ENCODE results near the gene SLC44A2.
A peak's percentile ranks its signal among the peaks of the same experiment; 100 is the strongest.

SLC44A2 gene

GRCh38 chr19:10617409-10618121 is 7.8 kb upstream of the SLC44A2 start:
- no peak for DNase-seq

- no peak for DNase-seq
Observed at GRCh38 chr19:10618846-10619245, 6.5 kb upstream of the SLC44A2 start.

GRCh38 chr19:10620786-10621185 is 4.6 kb upstream of the SLC44A2 start:
- no peak for DNase-seq

GRCh38 chr19:10621966-10622365 is 3.4 kb upstream of the SLC44A2 start:
- DNase-seq = no peak

- DNase-seq = no peak
Observed at GRCh38 chr19:10624585-10624984, 768 bp upstream of the SLC44A2 start.

GRCh38 chr19:10625762-10626138 is 397 bp downstream of the SLC44A2 start:
- DNase-seq = no peak

GRCh38 chr19:10631874-10632273 is 6.5 kb downstream of the SLC44A2 start:
- no peak for DNase-seq

- DNase-seq = no peak
Observed at GRCh38 chr19:10634430-10634829, 9.1 kb downstream of the SLC44A2 start.

GRCh38 chr19:10634963-10635362 is 9.6 kb downstream of the SLC44A2 start:
- no peak for DNase-seq

GRCh38 chr19:10636304-10636972 is 11.1 kb downstream of the SLC44A2 start:
- no peak for DNase-seq

GRCh38 chr19:10637894-10638293 is 12.5 kb downstream of the SLC44A2 start:
- no peak for DNase-seq

GRCh38 chr19:10639836-10640235 is 14.5 kb downstream of the SLC44A2 start:
- peak; percentile 70 for DNase-seq

- no peak for DNase-seq
Observed at GRCh38 chr19:10640361-10640760, 15.0 kb downstream of the SLC44A2 start.

- no peak for DNase-seq
Observed at GRCh38 chr19:10641248-10641647, 15.9 kb downstream of the SLC44A2 start.

GRCh38 chr19:10642473-10643171 is 17.3 kb downstream of the SLC44A2 start:
- DNase-seq = no peak

- no peak for DNase-seq
Observed at GRCh38 chr19:10643172-10643967, 18.0 kb downstream of the SLC44A2 start.

GRCh38 chr19:10643968-10644259 is 18.6 kb downstream of the SLC44A2 start:
- no peak for DNase-seq

- DNase-seq = peak; percentile 23
Observed at GRCh38 chr19:10644260-10645007, 19.1 kb downstream of the SLC44A2 start.

GRCh38 chr19:10646456-10647159 is 21.3 kb downstream of the SLC44A2 start:
- no peak for DNase-seq

GRCh38 chr19:10648360-10648759 is 23.0 kb downstream of the SLC44A2 start:
- no peak for DNase-seq

GRCh38 chr19:10651851-10652250 is 26.5 kb downstream of the SLC44A2 start:
- DNase-seq = no peak

GRCh38 chr19:10653482-10653731 is 28.1 kb downstream of the SLC44A2 start:
- DNase-seq = no peak
